Liver (tissue), 1 donor: ENCODE measurements around the gene HFM1.

Experiments
- YY1 ChIP-seq: IDR thresholded peaks from 2 replicates; pipeline ENCODE4 v1.6.1; 2016; ENCODE audit warnings: antibody characterized with exemption, mild to moderate bottlenecking
- TF ChIP-seq, protein P1 (sequence below): IDR thresholded peaks from 2 replicates; pipeline ENCODE4 v1.6.1; 2016; ENCODE audit warnings: antibody characterized with exemption

DNA sequence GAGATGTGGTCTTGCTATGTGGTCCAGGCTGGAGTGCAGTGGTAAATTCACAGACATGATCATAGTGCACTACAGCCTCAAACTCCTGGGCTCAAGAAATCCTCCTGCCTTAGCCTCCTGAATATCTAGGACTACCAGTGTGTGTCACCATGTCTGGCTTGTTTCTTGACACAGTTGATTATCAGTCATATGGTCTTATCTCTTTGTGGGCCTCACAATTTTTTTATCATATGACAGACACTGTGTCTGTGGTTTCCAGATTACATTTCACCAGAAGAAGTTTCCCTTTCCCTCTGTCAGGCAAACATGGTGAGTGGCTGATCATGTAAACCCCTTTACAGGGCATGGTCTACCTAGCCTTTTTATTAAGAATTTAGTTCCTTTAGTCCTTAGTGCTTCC, 96.1 kb downstream of the HFM1 start:
- TF ChIP-seq, protein P1, sequence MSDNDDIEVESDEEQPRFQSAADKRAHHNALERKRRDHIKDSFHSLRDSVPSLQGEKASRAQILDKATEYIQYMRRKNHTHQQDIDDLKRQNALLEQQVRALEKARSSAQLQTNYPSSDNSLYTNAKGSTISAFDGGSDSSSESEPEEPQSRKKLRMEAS, result no peak
- no peak for TF ChIP-seq YY1
